Measurements from ENCODE around the gene CARD19. TPM values are rescaled to one million over a fixed set of nuclear protein-coding genes. Genes with fewer than 3 reads are reported as not detected.

The CARD19 gene
- total RNA-seq, 1 donor from 2014 or later = 35.8 TPM

- peak overlapping the region; percentile 70 for H3K4me3 Mint-ChIP-seq (ENCODE audit: unreplicated experiment)
- H3K4me1 Mint-ChIP-seq (ENCODE audit: unreplicated experiment) = peaks cover 34% of the 10 kb centered on the region
- TF ChIP-seq CTCF (IDR thresholded peaks at IDR 0.05) = no peak
- H3K27ac Mint-ChIP-seq (ENCODE audit: unreplicated experiment) = peak overlapping the region; percentile 94
- peaks cover 2% of the 10 kb centered on the region for H3K36me3 Mint-ChIP-seq (ENCODE audit: unreplicated experiment)
- no peak for DNase-seq (ENCODE audit: extremely low spot score, unreplicated experiment)
- H3K9me3 Mint-ChIP-seq (ENCODE audit: unreplicated experiment) = peaks cover 5% of the 10 kb centered on the region
- H3K27me3 Mint-ChIP-seq (ENCODE audit: unreplicated experiment) = no peaks in the 10 kb centered on the region
Measured at GRCh38 chr9:93093877-93094657, 1.9 kb upstream of the CARD19 start.

GRCh38 chr9:93094658-93095204 is 1.3 kb upstream of the CARD19 start:
- peaks cover 39% of the 10 kb centered on the region for H3K4me1 Mint-ChIP-seq (ENCODE audit: unreplicated experiment)
- peak overlapping the region; percentile 94 for H3K27ac Mint-ChIP-seq (ENCODE audit: unreplicated experiment)
- no peak for DNase-seq (ENCODE audit: extremely low spot score, unreplicated experiment)
- H3K9me3 Mint-ChIP-seq (ENCODE audit: unreplicated experiment) = peaks cover 5% of the 10 kb centered on the region
- H3K36me3 Mint-ChIP-seq (ENCODE audit: unreplicated experiment) = peaks cover 2% of the 10 kb centered on the region
- peak overlapping the region; percentile 70 for H3K4me3 Mint-ChIP-seq (ENCODE audit: unreplicated experiment)
- TF ChIP-seq CTCF (IDR thresholded peaks at IDR 0.05) = no peak
- no peaks in the 10 kb centered on the region for H3K27me3 Mint-ChIP-seq (ENCODE audit: unreplicated experiment)

- H3K9me3 Mint-ChIP-seq (ENCODE audit: unreplicated experiment) = peaks cover 5% of the 10 kb centered on the region
- peaks cover 40% of the 10 kb centered on the region for H3K4me1 Mint-ChIP-seq (ENCODE audit: unreplicated experiment)
- no peaks in the 10 kb centered on the region for H3K27me3 Mint-ChIP-seq (ENCODE audit: unreplicated experiment)
Measured at GRCh38 chr9:93095205-93096130, 549 bp upstream of the CARD19 start.

GRCh38 chr9:93096811-93097382 is 880 bp downstream of the CARD19 start:
- Mint-ChIP-seq H3K27me3 (ENCODE audit: unreplicated experiment) (no peaks in the 10 kb centered on the region), H3K27ac (ENCODE audit: unreplicated experiment) (peak overlapping the region; percentile 92), H3K4me1 (ENCODE audit: unreplicated experiment) (peaks cover 42% of the 10 kb centered on the region), H3K4me3 (ENCODE audit: unreplicated experiment) (peak overlapping the region; percentile 79), H3K9me3 (ENCODE audit: unreplicated experiment) (no peaks in the 10 kb centered on the region), H3K36me3 (ENCODE audit: unreplicated experiment) (no peaks in the 10 kb centered on the region)
- TF ChIP-seq CTCF (IDR thresholded peaks at IDR 0.05) = no peak
- DNase-seq (ENCODE audit: extremely low spot score, unreplicated experiment) = no peak

More at GRCh38 chr9:93095205-93096130, 549 bp upstream of the CARD19 start:
- H3K4me3 Mint-ChIP-seq (ENCODE audit: unreplicated experiment) = peak overlapping the region; percentile 70
- peaks cover 2% of the 10 kb centered on the region for H3K36me3 Mint-ChIP-seq (ENCODE audit: unreplicated experiment)
- peak overlapping the region; percentile 94 for H3K27ac Mint-ChIP-seq (ENCODE audit: unreplicated experiment)
- no peak for TF ChIP-seq CTCF (IDR thresholded peaks at IDR 0.05)
- peak; percentile 100 for DNase-seq (ENCODE audit: extremely low spot score, unreplicated experiment)
